ENCODE results near the gene ARL15. TPM values are rescaled to one million over a fixed set of nuclear protein-coding genes. Genes with fewer than 3 reads are reported as not detected.

ARL15 gene
- total and polyA plus RNA-seq, 2 of the 8 experiments (the other 6 are each of a cell fraction or from before 2014, with no cell fraction given), result 9.9 to 21.2 TPM

- Histone ChIP-seq H3K27ac (ENCODE audit: low read depth, low read length) (no peak overlapping the region), H3K4ac (replicated peaks; ENCODE audit: insufficient read length, low read depth, low read length) (no peak overlapping the region), H3K27me3 (replicated peaks in 1 of 4; ENCODE audit: control insufficient read depth in 3 of 4, extremely low read depth in 1 of 4, insufficient read depth in 3 of 4, low read length in 3 of 4) (no peaks in the 10 kb centered on the region), H3K4me2 (ENCODE audit: insufficient read depth in 1 of 2, low read depth in 2 of 2, low read length in 2 of 2) (no peak overlapping the region), H2BK5ac (ENCODE audit: low read depth, low read length) (no peak overlapping the region; the same call in 1 of the 2 replicates), H4K5ac (ENCODE audit: insufficient read length, low read depth, low read length) (no peak overlapping the region), H3K23me2 (ENCODE audit: low read depth, low read length) (peaks cover 1% of the 10 kb centered on the region; the same call in 1 of the 2 replicates), H3K9me3 (ENCODE audit: insufficient read depth in 2 of 2, low read depth in 1 of 2, low read length in 1 of 2) (no peaks in the 10 kb centered on the region), H2AFZ (ENCODE audit: low read length) (no peak overlapping the region), H2AK5ac (ENCODE audit: low read depth, low read length) (no peak overlapping the region), H3K36me3 (ENCODE audit: control insufficient read depth in 2 of 4, insufficient read depth in 4 of 4, low read length in 3 of 4) (no peaks in the 10 kb centered on the region), H3K23ac (ENCODE audit: insufficient read length) (no peak overlapping the region), H3K4me1 (replicated peaks in 1 of 4; ENCODE audit: control insufficient read depth in 3 of 4, insufficient read depth in 4 of 4, low read length in 3 of 4) (peaks cover 0 to 3% (median 1%) of the 10 kb centered on the region in 4 experiments; a peak in 2 of 7 replicates), H4K20me1 (replicated peaks in 1 of 2; ENCODE audit: control insufficient read depth in 1 of 2, insufficient read depth in 2 of 2, low read length in 2 of 2) (no peaks in the 10 kb centered on the region), H3K14ac (ENCODE audit: insufficient read length) (no peak overlapping the region), H4K8ac (ENCODE audit: extremely low read depth, insufficient read depth, low read length) (no peak overlapping the region), H3K79me1 (ENCODE audit: low read depth, low read length) (no peaks in the 10 kb centered on the region), H3K79me2 (ENCODE audit: control insufficient read depth in 1 of 2, insufficient read depth in 2 of 2, low read length in 2 of 2) (no peaks in the 10 kb centered on the region), H3K9ac (replicated peaks in 1 of 4; ENCODE audit: extremely low read depth in 1 of 4, low read depth in 3 of 4, low read length in 3 of 4) (no peak overlapping the region), H2BK15ac (ENCODE audit: low read length) (no peak overlapping the region), H3K4me3 (ENCODE audit: extremely low read depth in 1 of 4, insufficient read depth in 2 of 4, low read depth in 3 of 4, low read length in 4 of 4) (no peak overlapping the region), H2BK120ac (replicated peaks; ENCODE audit: low read depth, low read length) (no peak overlapping the region), H2BK12ac (ENCODE audit: low read depth, low read length) (0 out of 2 replicates have a peak overlapping the region, but pooled peaks have one; percentile 33), H3K56ac (replicated peaks; ENCODE audit: insufficient read length, low read depth, low read length) (no peak overlapping the region), H2BK20ac (ENCODE audit: low read length) (no peak overlapping the region), H4K91ac (replicated peaks; ENCODE audit: insufficient read length, low read length) (no peak overlapping the region), H3K18ac (ENCODE audit: extremely low read depth, low read length) (no peak overlapping the region)
- no peak for TF ChIP-seq SIX5 (IDR thresholded peaks at IDR 0.05; ENCODE audit: low read depth, low read length)
- CTCF ChIA-PET (ENCODE audit: partially characterized antibody), result interaction anchor here (0.7 to 1.4 kb wide), 4 partner anchors 11 to 671 kb away, joined by 3 to 5 read pairs (median 4); no protein-coding TSS in a partner anchor
- DNase-seq (ENCODE audit: low read depth in 1 of 2, low spot score in 2 of 2), result no peak
- 92% methylated on average over 9 of the region's 9 CpGs; no CpG with 5 or more reads in 1 of the 2 experiments for WGBS, 2 experiments (ENCODE audit: extremely low coverage in 1 of 2, insufficient coverage in 1 of 2, insufficient read length in 1 of 2, insufficient replicate concordance in 2 of 2, low coverage in 1 of 2, low lambda C conversion rate in 2 of 2, missing lambda C conversion rate in 1 of 2)
- FAIRE-seq, result no peak
- POLR2A ChIA-PET (ENCODE audit: partially characterized antibody), result interaction anchor here (0.6 kb wide), 1 partner anchor 73 kb away, joined by 5 read pairs; no protein-coding TSS in a partner anchor
Observed at GRCh38 chr5:54091307-54092130, 218.9 kb downstream of the ARL15 start.

All from H1 (cell line).